Parathyroid adenoma (tissue), 2 donors: ENCODE results near the gene GRAP2.

Source experiments
- H2AFZ ChIP-seq: fragments of 300-600 bp; sonication (generic); one replicate; pipeline ENCODE4 v1.7.0; 2017; ENCODE audit warnings: antibody characterized with exemption, mild to moderate bottlenecking
- H3K27ac ChIP-seq: fragments of 300-600 bp; sonication (generic); one replicate; pipeline ENCODE4 v1.7.0; 2017
- H3K27me3 ChIP-seq: fragments of 300-600 bp; sonication (generic); one replicate; pipeline ENCODE4 v1.7.0; 2017; ENCODE audit warnings: low read length; ENCODE audit not compliant: control insufficient read depth, insufficient read depth
- H3K36me3 ChIP-seq: fragments of 300-600 bp; sonication (generic); one replicate; pipeline ENCODE4 v1.7.0; 2017; ENCODE audit warnings: low read length; ENCODE audit not compliant: control insufficient read depth, insufficient read depth
- H3K4me1 ChIP-seq: fragments of 300-600 bp; sonication (generic); one replicate; pipeline ENCODE4 v1.7.0; 2017; ENCODE audit warnings: control low read depth
- H3K4me2 ChIP-seq: fragments of 300-600 bp; sonication (generic); one replicate; pipeline ENCODE4 v1.7.0; 2017; ENCODE audit warnings: low read length
- H3K4me3 ChIP-seq: fragments of 300-600 bp; sonication (generic); one replicate; pipeline ENCODE4 v1.7.0; 2017; ENCODE audit warnings: low read depth, low read length
- H3K79me2 ChIP-seq: fragments of 300-600 bp; sonication (generic); one replicate; pipeline ENCODE4 v1.7.0; 2017; ENCODE audit warnings: control low read depth
- H3K9ac ChIP-seq: fragments of 300-600 bp; sonication (generic); one replicate; pipeline ENCODE4 v1.7.0; 2017; ENCODE audit warnings: mild to moderate bottlenecking
- H3K9me3 ChIP-seq: fragments of 300-600 bp; sonication (generic); one replicate; pipeline ENCODE4 v1.7.0; 2017; ENCODE audit warnings: low read length; ENCODE audit not compliant: control insufficient read depth
- TF ChIP-seq, protein P1 (sequence below): fragments of 300-600 bp; sonication (generic); IDR thresholded peaks from one replicate; pipeline ENCODE4 v1.7.0; 2017; ENCODE audit warnings: antibody characterized with exemption, mild to moderate bottlenecking
- donor health status: primary hyperparathyroidism.

The GRAP2 gene

DNA sequence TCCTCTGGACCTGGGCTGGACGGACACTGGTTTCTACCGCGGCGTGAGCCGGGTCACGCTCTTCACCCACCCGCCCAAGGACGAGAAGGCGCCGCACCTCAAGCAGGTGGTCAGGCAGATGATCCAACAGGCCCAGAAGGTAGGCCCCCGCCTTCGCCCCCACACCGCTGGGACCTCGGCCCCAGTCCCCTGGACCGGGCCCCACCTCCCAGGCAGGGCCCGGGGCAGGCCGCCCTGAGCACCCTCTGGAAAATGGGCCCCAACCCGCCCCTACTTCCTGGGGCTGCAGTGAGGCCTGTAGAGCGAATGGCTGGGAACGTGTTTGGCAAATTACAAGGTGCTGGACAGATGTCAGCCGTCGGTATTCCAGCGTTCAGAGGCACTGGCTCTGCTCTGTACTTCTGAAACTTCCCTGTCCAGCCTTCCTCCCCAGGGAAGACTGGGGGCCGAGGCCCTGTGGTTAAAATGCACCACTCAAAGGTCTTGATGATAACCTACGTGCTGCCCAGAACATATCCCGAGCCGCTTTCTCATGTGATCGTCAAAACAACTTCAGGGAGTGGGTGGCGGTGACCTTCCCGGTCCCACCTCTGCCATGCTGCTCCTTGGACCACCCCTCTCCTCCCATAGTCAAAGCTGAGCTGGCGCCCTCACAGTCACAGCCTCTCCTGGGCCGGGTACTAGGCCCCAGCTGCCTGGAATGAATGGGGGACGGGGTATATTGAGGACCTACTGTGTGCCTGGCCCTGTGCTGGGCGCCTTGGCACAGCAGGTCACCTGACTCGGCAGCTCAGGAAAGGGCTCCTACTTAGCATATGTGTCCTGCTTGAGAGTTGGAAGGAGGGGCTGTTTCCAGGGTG, 94.7 kb downstream of the GRAP2 start:
- TF ChIP-seq, protein P1, sequence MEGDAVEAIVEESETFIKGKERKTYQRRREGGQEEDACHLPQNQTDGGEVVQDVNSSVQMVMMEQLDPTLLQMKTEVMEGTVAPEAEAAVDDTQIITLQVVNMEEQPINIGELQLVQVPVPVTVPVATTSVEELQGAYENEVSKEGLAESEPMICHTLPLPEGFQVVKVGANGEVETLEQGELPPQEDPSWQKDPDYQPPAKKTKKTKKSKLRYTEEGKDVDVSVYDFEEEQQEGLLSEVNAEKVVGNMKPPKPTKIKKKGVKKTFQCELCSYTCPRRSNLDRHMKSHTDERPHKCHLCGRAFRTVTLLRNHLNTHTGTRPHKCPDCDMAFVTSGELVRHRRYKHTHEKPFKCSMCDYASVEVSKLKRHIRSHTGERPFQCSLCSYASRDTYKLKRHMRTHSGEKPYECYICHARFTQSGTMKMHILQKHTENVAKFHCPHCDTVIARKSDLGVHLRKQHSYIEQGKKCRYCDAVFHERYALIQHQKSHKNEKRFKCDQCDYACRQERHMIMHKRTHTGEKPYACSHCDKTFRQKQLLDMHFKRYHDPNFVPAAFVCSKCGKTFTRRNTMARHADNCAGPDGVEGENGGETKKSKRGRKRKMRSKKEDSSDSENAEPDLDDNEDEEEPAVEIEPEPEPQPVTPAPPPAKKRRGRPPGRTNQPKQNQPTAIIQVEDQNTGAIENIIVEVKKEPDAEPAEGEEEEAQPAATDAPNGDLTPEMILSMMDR: no peak
- peak overlapping the region; percentile 39 for H3K27ac ChIP-seq
- no peaks in the 10 kb centered on the region for H3K4me1 ChIP-seq
- H3K4me2 ChIP-seq: peak overlapping the region; percentile 95
- H3K27me3 ChIP-seq: no peaks in the 10 kb centered on the region
- no peaks in the 10 kb centered on the region for H3K36me3 ChIP-seq
- peak overlapping the region; percentile 87 for H3K4me3 ChIP-seq
- H3K79me2 ChIP-seq: no peaks in the 10 kb centered on the region
- H3K9ac ChIP-seq: peak overlapping the region; percentile 76
- H3K9me3 ChIP-seq: no peaks in the 10 kb centered on the region
- H2AFZ ChIP-seq: peak overlapping the region; percentile 76

- Histone ChIP-seq H3K36me3 (no peaks in the 10 kb centered on the region), H2AFZ (no peak overlapping the region), H3K4me1 (no peaks in the 10 kb centered on the region), H3K4me3 (no peak overlapping the region), H3K79me2 (no peaks in the 10 kb centered on the region), H3K9me3 (no peaks in the 10 kb centered on the region), H3K4me2 (peak overlapping the region; percentile 95), H3K27me3 (no peaks in the 10 kb centered on the region), H3K9ac (no peak overlapping the region), H3K27ac (no peak overlapping the region)
- TF ChIP-seq, protein P1: no peak
Observed at GRCh38 chr22:39996732-39997131, 95.8 kb downstream of the GRAP2 start.

DNA sequence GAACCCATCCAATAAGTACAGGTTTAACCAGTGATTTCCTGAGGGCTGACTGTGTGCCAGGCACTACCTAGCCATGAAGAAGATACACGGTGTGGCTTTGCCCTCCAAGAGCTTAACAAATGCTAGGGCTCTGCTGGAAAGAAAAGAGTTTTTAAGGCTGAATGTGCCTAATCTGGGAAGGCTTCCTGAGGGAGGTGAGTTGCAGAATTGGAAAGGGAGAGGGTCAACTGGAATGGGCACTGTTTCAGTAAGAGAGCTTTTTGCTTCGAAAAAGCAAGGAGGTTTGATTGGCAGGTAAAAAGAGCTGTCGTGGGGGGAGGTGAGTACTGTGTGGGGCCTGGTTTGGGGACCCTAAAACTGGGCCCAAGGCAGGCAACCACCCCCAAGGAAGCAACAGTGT, 96.5 kb downstream of the GRAP2 start:
- no peak overlapping the region for H3K27ac ChIP-seq
- H3K9ac ChIP-seq: no peak overlapping the region
- no peaks in the 10 kb centered on the region for H3K27me3 ChIP-seq
- H3K79me2 ChIP-seq: no peaks in the 10 kb centered on the region
- no peak overlapping the region for H3K4me3 ChIP-seq
- H3K9me3 ChIP-seq: no peaks in the 10 kb centered on the region
- H3K36me3 ChIP-seq: no peaks in the 10 kb centered on the region
- no peaks in the 10 kb centered on the region for H3K4me1 ChIP-seq
- no peak overlapping the region for H3K4me2 ChIP-seq
- no peak overlapping the region for H2AFZ ChIP-seq
- TF ChIP-seq, protein P1: no peak

DNA sequence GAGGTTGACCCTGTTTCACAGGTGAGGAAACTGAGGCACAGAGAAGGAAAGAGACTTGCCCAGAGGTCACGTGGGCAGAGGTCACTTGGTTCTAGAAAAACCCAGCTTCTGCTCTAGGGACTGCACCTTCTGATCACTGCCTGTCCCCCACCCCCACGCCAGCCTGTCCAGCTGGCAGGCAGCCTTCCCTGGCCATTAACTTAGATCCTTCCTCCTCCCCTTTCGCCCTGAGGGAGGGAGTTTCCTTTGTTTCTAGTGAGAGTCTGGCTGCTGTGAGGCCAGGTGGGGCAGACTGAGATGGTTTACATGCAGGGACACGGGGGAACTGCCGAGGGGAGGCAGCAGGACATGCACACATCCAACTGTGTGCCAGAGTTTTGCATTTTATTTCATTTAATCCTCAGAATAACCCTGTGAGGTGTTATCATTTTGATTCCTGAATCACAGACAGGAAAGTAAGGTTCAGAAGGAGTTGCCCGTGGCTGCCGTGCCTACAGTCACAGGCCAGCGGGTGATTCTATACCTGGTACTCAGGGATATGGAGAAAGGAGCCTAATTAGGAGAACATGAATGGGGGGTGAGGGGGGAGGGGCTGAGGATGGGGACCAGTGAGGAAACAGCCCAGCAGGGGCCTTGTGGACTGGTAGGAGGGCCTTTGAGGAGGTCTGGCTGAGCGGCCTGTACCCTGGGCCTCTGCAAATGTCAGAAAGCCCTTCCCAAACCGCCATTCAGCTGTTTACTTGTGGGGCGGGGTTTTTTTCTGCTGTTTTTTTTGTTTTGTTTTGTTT, 97.2 kb downstream of the GRAP2 start:
- Histone ChIP-seq H3K4me2 (peak overlapping the region; percentile 39), H3K27me3 (no peaks in the 10 kb centered on the region), H3K4me1 (no peaks in the 10 kb centered on the region), H2AFZ (no peak overlapping the region), H3K9ac (no peak overlapping the region), H3K36me3 (no peaks in the 10 kb centered on the region), H3K79me2 (no peaks in the 10 kb centered on the region), H3K4me3 (no peak overlapping the region), H3K27ac (no peak overlapping the region), H3K9me3 (no peaks in the 10 kb centered on the region)
- TF ChIP-seq, protein P1: no peak
